ENCODE results near the gene ANOS1.
"Not testable (repeated sequence)": the region's sequence is repeated elsewhere in the genome, so short reads cannot be mapped to it uniquely, and the experiment has no call there.

Gene ANOS1

GRCh38 chrX:8731559-8732395 lies at the start of gene ANOS1:
Gene ANOS1, minus strand, starts transcription at chrX:8732137. Its CDS starts 101 bp downstream, at chrX:8732036.
- peak within 1 kb of the TSS; percentile 41 for H3K4me3 ChIP-seq (ENCODE audit: low read length)

GRCh38 chrX:8773117-8773516 lies 41.2 kb upstream of the ANOS1 start:
- no peak overlapping the region for H3K4me3 ChIP-seq (ENCODE audit: low read length)
- DNase-seq (ENCODE audit: low read depth), result no peak
- no peak for TF ChIP-seq CTCF (IDR thresholded peaks at IDR 0.05; ENCODE audit: insufficient read depth, low read depth, low read length, missing control alignments)

More at GRCh38 chrX:8731559-8732395, at the start of gene ANOS1:
- peak; percentile 43 for DNase-seq (ENCODE audit: low read depth)
- TF ChIP-seq CTCF (IDR thresholded peaks at IDR 0.05; ENCODE audit: insufficient read depth, low read depth, low read length, missing control alignments), result no peak

- TF ChIP-seq CTCF (IDR thresholded peaks at IDR 0.05; ENCODE audit: insufficient read depth, low read depth, low read length, missing control alignments), result no peak
- DNase-seq (ENCODE audit: low read depth), result peak; percentile 15
- H3K4me3 ChIP-seq (ENCODE audit: low read length), result no peak overlapping the region
These were observed 28.1 kb upstream of the ANOS1 start for GRCh38 chrX:8760021-8760420.

- H3K4me3 ChIP-seq (ENCODE audit: low read length); DNase-seq (ENCODE audit: low read depth): not testable (repeated sequence)
These were observed 26.8 kb upstream of the ANOS1 start for GRCh38 chrX:8758706-8759105.

- DNase-seq (ENCODE audit: low read depth), result peak; percentile 29
- H3K4me3 ChIP-seq (ENCODE audit: low read length), result not testable (repeated sequence)
These were observed 25.9 kb upstream of the ANOS1 start for GRCh38 chrX:8757609-8758389.

- peak; percentile 74 for DNase-seq (ENCODE audit: low read depth)
- no peak for TF ChIP-seq CTCF (IDR thresholded peaks at IDR 0.05; ENCODE audit: insufficient read depth, low read depth, low read length, missing control alignments)
These were observed 23.9 kb upstream of the ANOS1 start for GRCh38 chrX:8755813-8756212.

GRCh38 chrX:8755116-8755515 lies 23.2 kb upstream of the ANOS1 start:
- no peak for DNase-seq (ENCODE audit: low read depth)
- H3K4me3 ChIP-seq (ENCODE audit: low read length), result no peak overlapping the region
- peak; percentile 12 for TF ChIP-seq CTCF (IDR thresholded peaks at IDR 0.05; ENCODE audit: insufficient read depth, low read depth, low read length, missing control alignments)

More at GRCh38 chrX:8755813-8756212, 23.9 kb upstream of the ANOS1 start:
- no peak overlapping the region for H3K4me3 ChIP-seq (ENCODE audit: low read length)
